Breast epithelium (tissue), 4 donors: ENCODE data around the gene TMEM86B. TPM values are rescaled to one million over a fixed set of nuclear protein-coding genes. Genes with fewer than 3 reads are reported as not detected.

Experiments used
- DNase-seq, 2 donors: peaks; one replicate each; pipeline ENCODE4 v3.0.0-alpha.2; 2019; ENCODE audit warnings: low spot score in 2 of 2
- H3K27ac ChIP-seq, 2 donors: fragments of 200-600 bp; sonication (generic) in 1 of 2; one replicate each; pipeline ENCODE4 v1.5.1; 2016 to 2019; ENCODE audit warnings: mild to moderate bottlenecking in 1 of 2
- H3K27me3 ChIP-seq, 2 donors: fragments of 200-600 bp; sonication (generic) in 1 of 2; one replicate each; pipeline versions ENCODE4 v1.5.1 to v1.6.0; 2017 to 2019; ENCODE audit warnings: control low read depth in 1 of 2, mild to moderate bottlenecking in 1 of 2
- H3K36me3 ChIP-seq: fragments of 200-600 bp; one replicate; pipeline ENCODE4 v1.5.1; 2019
- H3K4me1 ChIP-seq, 2 donors: fragments of 200-600 bp; sonication (generic); one replicate each; pipeline ENCODE4 v1.5.1; 2016 to 2019; ENCODE audit warnings: control low read depth in 1 of 2
- H3K4me3 ChIP-seq, 3 donors: fragments of 200-600 bp; sonication (generic); 1 replicate in 2 of 3; 2 replicates in 1 of 3; pipeline ENCODE4 v1.5.1; 2016 to 2019; ENCODE audit warnings: mild to moderate bottlenecking in 3 of 3, moderate library complexity in 2 of 3
- H3K9me3 ChIP-seq, 2 donors: fragments of 200-600 bp; sonication (generic) in 1 of 2; one replicate each; pipeline ENCODE4 v1.5.1; 2016 to 2019; ENCODE audit warnings: control low read depth in 1 of 2
- POLR2A ChIP-seq: fragments of 450-650 bp; IDR thresholded peaks from one replicate; pipeline ENCODE4 v1.6.1; 2016; ENCODE audit warnings: antibody characterized with exemption, mild to moderate bottlenecking, moderate library complexity
- POLR2AphosphoS5 ChIP-seq, 3 donors: sonication (generic); formaldehyde crosslinking; IDR thresholded peaks; one replicate each; pipeline ENCODE4 v1.6.1; 2017; ENCODE audit warnings: antibody characterized with exemption in 3 of 3
- intact Hi-C: fragments of 100-400 bp; cut with DNase I; formaldehyde crosslinking; loops from one replicate; pipeline ENCODE4 v1.15.1; 2023; ENCODE audit warnings: low total_unique reads
- total RNA-seq, 3 donors: library from RNA; depleted of rRNA; stranded (reverse); fragments of >200 nt; gene quantifications; one replicate each; pipeline ENCODE4 v1.1.0, GENCODE V29; 2016
- TF ChIP-seq, protein P1 (sequence below), 3 donors: fragments of 450-650 bp; IDR thresholded peaks; one replicate each; pipeline ENCODE4 v1.5.1; 2016 to 2017; ENCODE audit warnings: antibody characterized with exemption in 3 of 3, mild to moderate bottlenecking in 3 of 3, moderate library complexity in 3 of 3

The TMEM86B gene
- total RNA-seq, 3 donors from 2014 or later = 0.80 to 3.6 (median 1.6) TPM

DNA sequence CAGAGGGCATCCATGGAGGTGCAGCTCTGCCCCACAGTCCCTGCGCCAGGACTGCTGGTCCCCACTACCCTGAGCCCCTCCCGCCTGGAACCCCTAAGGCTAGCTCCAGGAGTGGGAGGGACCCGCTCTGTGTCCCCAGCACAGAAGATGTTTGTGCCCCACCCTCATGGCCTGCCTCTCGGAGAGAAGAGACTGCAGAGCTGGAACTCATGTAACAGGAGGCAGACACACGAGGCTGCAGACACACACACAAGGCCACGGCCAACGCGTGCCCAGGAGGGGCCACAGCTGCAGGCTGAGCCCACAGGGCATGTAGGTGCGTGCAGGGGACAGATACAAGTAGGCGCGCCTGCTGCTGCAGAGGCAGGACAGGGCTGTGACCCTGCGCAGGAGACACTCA lies 10.4 kb upstream of the TMEM86B start:
- no peaks in the 10 kb centered on the region for H3K4me1 ChIP-seq
- H3K27ac ChIP-seq = no peak overlapping the region
- H3K27me3 ChIP-seq = no peaks in the 10 kb centered on the region
- no peak for DNase-seq
- H3K9me3 ChIP-seq = no peaks in the 10 kb centered on the region
- H3K4me3 ChIP-seq = no peak overlapping the region
- no peak for TF ChIP-seq POLR2AphosphoS5 (IDR thresholded peaks at IDR 0.05)
- no peak for TF ChIP-seq POLR2A
- TF ChIP-seq, protein P1, sequence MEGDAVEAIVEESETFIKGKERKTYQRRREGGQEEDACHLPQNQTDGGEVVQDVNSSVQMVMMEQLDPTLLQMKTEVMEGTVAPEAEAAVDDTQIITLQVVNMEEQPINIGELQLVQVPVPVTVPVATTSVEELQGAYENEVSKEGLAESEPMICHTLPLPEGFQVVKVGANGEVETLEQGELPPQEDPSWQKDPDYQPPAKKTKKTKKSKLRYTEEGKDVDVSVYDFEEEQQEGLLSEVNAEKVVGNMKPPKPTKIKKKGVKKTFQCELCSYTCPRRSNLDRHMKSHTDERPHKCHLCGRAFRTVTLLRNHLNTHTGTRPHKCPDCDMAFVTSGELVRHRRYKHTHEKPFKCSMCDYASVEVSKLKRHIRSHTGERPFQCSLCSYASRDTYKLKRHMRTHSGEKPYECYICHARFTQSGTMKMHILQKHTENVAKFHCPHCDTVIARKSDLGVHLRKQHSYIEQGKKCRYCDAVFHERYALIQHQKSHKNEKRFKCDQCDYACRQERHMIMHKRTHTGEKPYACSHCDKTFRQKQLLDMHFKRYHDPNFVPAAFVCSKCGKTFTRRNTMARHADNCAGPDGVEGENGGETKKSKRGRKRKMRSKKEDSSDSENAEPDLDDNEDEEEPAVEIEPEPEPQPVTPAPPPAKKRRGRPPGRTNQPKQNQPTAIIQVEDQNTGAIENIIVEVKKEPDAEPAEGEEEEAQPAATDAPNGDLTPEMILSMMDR (IDR thresholded peaks at IDR 0.05) = no peak
- intact Hi-C loops = no loop called here
- peaks cover 8% of the 10 kb centered on the region for H3K36me3 ChIP-seq

DNA sequence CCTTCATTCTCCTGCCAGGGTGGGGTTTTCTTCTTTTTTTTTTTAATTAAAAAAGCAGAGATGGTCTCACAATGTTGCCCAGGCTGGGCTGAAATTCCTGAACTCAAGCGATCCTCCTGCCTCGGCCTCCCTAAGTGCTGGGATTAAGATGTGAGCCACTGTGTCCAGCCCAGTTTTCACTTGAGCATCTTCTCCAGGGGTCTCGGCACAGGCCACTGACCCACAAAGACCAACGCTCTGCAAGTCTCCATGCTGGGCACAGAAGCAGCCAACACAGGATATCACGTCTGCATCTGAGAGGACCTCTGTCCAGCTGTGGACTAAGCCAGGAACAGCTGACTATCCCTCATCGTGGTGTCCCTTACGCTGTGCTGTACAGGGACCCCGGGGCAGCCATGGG lies 9.5 kb upstream of the TMEM86B start:
- Histone ChIP-seq H3K4me3 (no peak overlapping the region), H3K27me3 (no peaks in the 10 kb centered on the region), H3K27ac (no peak overlapping the region), H3K9me3 (no peaks in the 10 kb centered on the region), H3K4me1 (no peaks in the 10 kb centered on the region), H3K36me3 (peaks cover 8% of the 10 kb centered on the region)
- no peak for TF ChIP-seq POLR2AphosphoS5 (IDR thresholded peaks at IDR 0.05)
- TF ChIP-seq, protein P1 (IDR thresholded peaks at IDR 0.05) = no peak
- no peak for TF ChIP-seq POLR2A
- DNase-seq = no peak
- intact Hi-C loops = no loop called here

- TF ChIP-seq, protein P1 (IDR thresholded peaks at IDR 0.05) = no peak
- TF ChIP-seq POLR2A = no peak
- TF ChIP-seq POLR2AphosphoS5 (IDR thresholded peaks at IDR 0.05) = no peak
- H3K27me3 ChIP-seq = no peaks in the 10 kb centered on the region
- H3K4me1 ChIP-seq = no peaks in the 10 kb centered on the region
- H3K36me3 ChIP-seq = peaks cover 24% of the 10 kb centered on the region
- no peaks in the 10 kb centered on the region for H3K9me3 ChIP-seq
- no peak for DNase-seq
- no peak overlapping the region for H3K27ac ChIP-seq
- intact Hi-C loops = no loop called here
- no peak overlapping the region for H3K4me3 ChIP-seq
Observed at GRCh38 chr19:55232986-55233385, 4.4 kb upstream of the TMEM86B start.

GRCh38 chr19:55232286-55232602 lies 3.7 kb upstream of the TMEM86B start:
- DNase-seq = no peak
- no peak overlapping the region for H3K4me3 ChIP-seq
- H3K4me1 ChIP-seq = no peaks in the 10 kb centered on the region
- no peak overlapping the region for H3K27ac ChIP-seq
- intact Hi-C loops = no loop called here
- TF ChIP-seq POLR2AphosphoS5 (IDR thresholded peaks at IDR 0.05) (no peak), POLR2A (no peak)
- TF ChIP-seq, protein P1 (IDR thresholded peaks at IDR 0.05) = no peak
- H3K36me3 ChIP-seq = peaks cover 24% of the 10 kb centered on the region
- H3K9me3 ChIP-seq = no peaks in the 10 kb centered on the region
- H3K27me3 ChIP-seq = no peaks in the 10 kb centered on the region

DNA sequence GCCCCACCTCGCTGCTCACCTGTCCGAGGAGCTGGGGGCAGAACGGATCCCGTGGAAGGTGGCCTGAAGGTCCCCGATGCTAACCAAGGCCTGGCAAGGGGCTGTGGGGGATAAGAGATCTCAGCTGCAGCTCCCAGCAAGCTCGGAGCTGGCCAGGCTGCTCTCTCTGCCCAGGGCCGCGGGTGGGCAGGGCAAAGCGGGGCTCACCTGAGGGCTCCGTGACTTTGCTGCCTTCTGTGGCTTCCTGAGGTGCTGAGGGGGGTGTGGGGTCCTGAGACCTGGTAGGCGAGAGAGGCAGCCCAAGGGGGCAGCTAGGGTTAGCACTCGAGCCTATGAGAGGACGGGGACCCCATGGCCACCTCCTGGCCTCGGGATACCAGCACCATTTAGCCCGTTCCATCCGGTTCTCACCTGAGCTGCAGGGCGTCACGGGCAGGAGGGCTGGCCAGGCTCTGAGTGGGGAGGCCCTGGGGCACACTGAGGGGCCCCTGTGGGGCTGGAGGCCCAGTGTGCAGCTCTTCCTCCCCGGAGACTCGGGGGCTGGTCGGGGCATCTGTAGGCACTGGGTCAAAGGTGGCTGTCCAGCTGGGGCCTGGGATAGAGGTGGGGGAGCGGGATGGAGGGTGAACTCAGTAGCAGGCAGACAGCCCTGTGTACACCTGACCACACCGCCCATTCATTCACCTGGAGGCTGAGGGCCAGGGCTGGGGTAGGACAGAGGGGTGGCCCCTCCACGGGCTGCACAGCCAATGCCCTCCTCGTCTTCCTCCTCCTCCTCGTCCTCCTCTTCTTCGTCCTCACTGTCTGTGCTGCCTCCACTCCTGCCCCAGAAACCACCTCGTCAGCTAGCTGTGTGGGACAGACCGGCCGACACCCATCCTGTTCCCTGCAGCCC lies 3.1 kb upstream of the TMEM86B start:
- no peak for DNase-seq
- Histone ChIP-seq H3K27me3 (no peaks in the 10 kb centered on the region), H3K9me3 (no peaks in the 10 kb centered on the region), H3K27ac (no peak overlapping the region), H3K36me3 (peaks cover 22% of the 10 kb centered on the region), H3K4me3 (no peak overlapping the region), H3K4me1 (no peaks in the 10 kb centered on the region)
- TF ChIP-seq, protein P1 (IDR thresholded peaks at IDR 0.05) = no peak
- TF ChIP-seq POLR2AphosphoS5 (IDR thresholded peaks at IDR 0.05) (no peak), POLR2A (no peak)
- intact Hi-C loops = no loop called here
